OCI-LY3 (cell line): Measurements from ENCODE around the gene TBC1D22B.

Experiments
- H2AFZ ChIP-seq: fragments of 200-600, 300-600 bp; shearing (Covaris generic); 2 replicates; pipeline ENCODE4 v1.6.0; 2014; ENCODE audit warnings: antibody characterized with exemption, low read depth, low read length
- H3K27ac ChIP-seq: fragments of 200-600, 300-600 bp; sonication (generic); 2 replicates; pipeline ENCODE4 v1.5.1; 2014; ENCODE audit warnings: mild to moderate bottlenecking, low read length, moderate library complexity, mixed read lengths
- H3K27me3 ChIP-seq: fragments of 200-600, 300-600 bp; sonication (generic); 2 replicates; pipeline ENCODE4 v1.6.1; 2014; ENCODE audit warnings: low read depth, low read length, mixed read lengths
- H3K36me3 ChIP-seq: fragments of 200-600, 300-600 bp; sonication (generic); replicated peaks from 2 replicates; pipeline ENCODE3; 2014; ENCODE audit warnings: low read depth, low read length, mixed read lengths
- H3K4me1 ChIP-seq: fragments of 300-600, 200-600 bp; sonication (generic); 2 replicates; pipeline ENCODE4 v1.6.1; 2014; ENCODE audit warnings: low read length, mixed read lengths
- H3K4me2 ChIP-seq: fragments of 200-600, 300-600 bp; sonication (generic); 2 replicates; pipeline ENCODE4 v1.6.1; 2014; ENCODE audit warnings: low read length, mixed read lengths
- H3K4me3 ChIP-seq: fragments of 300-600, 200-600 bp; sonication (generic); 2 replicates; pipeline ENCODE4 v1.5.1; 2014; ENCODE audit warnings: antibody characterized with exemption, mild to moderate bottlenecking, low read length, moderate library complexity
- H3K79me2 ChIP-seq: fragments of 300-600, 200-600 bp; shearing (Covaris generic); 2 replicates; pipeline ENCODE4 v1.6.1; 2014; ENCODE audit warnings: mild to moderate bottlenecking, low read length, mixed read lengths
- H3K9ac ChIP-seq: fragments of 300-600, 200-600 bp; shearing (Covaris generic); 2 replicates; pipeline ENCODE4 v1.6.0; 2014; ENCODE audit warnings: mild to moderate bottlenecking, low read length, moderate library complexity
- H3K9me3 ChIP-seq: fragments of 200-600, 300-600 bp; shearing (Covaris generic); 2 replicates; pipeline ENCODE4 v1.6.1; 2014; ENCODE audit warnings: low read length, mixed read lengths; ENCODE audit not compliant: insufficient read depth
- H4K20me1 ChIP-seq: fragments of 200-600, 300-600 bp; sonication (generic); 2 replicates; pipeline ENCODE4 v1.6.1; 2016; ENCODE audit warnings: low read length, mixed read lengths; ENCODE audit not compliant: insufficient read depth
- CTCF ChIP-seq: fragments of 200-600, 300-600 bp; sonication (generic); IDR thresholded peaks from 2 replicates; pipeline ENCODE4 v1.5.1; 2014; ENCODE audit warnings: antibody characterized with exemption, low read length, low read depth
- EZH2phosphoT487 ChIP-seq: fragments of 200-600 bp; shearing (Covaris generic); IDR thresholded peaks from 2 replicates; pipeline ENCODE4 v1.6.1; 2018; ENCODE audit warnings: antibody characterized with exemption, mixed run types, low read depth

TBC1D22B gene

GRCh38 chr6:37218511-37218910, 39.1 kb upstream of the TBC1D22B start:
- Histone ChIP-seq H3K27me3 (no peaks in the 10 kb centered on the region), H3K36me3 (no peaks in the 10 kb centered on the region), H3K9me3 (no peaks in the 10 kb centered on the region), H3K4me1 (peaks cover 14% of the 10 kb centered on the region), H3K27ac (no peak overlapping the region), H3K9ac (no peak overlapping the region), H4K20me1 (no peaks in the 10 kb centered on the region), H3K4me2 (no peak overlapping the region), H2AFZ (no peak overlapping the region), H3K79me2 (no peaks in the 10 kb centered on the region), H3K4me3 (no peak overlapping the region)
- no peak for TF ChIP-seq EZH2phosphoT487

- Histone ChIP-seq H3K27ac (no peak overlapping the region), H3K79me2 (no peaks in the 10 kb centered on the region), H3K4me2 (peak overlapping the region; percentile 75), H3K4me3 (peak overlapping the region; percentile 83), H4K20me1 (no peaks in the 10 kb centered on the region), H3K36me3 (no peaks in the 10 kb centered on the region), H2AFZ (peak overlapping the region; percentile 98), H3K9ac (peak overlapping the region; percentile 40), H3K27me3 (no peaks in the 10 kb centered on the region), H3K9me3 (no peaks in the 10 kb centered on the region), H3K4me1 (peaks cover 14% of the 10 kb centered on the region)
- no peak for TF ChIP-seq CTCF
- no peak for TF ChIP-seq EZH2phosphoT487
These were observed 35.9 kb upstream of the TBC1D22B start for GRCh38 chr6:37221585-37222124.

GRCh38 chr6:37222125-37222967, 35.2 kb upstream of the TBC1D22B start:
- H3K36me3 ChIP-seq, result no peaks in the 10 kb centered on the region
- H3K27ac ChIP-seq, result no peak overlapping the region
- H4K20me1 ChIP-seq, result no peaks in the 10 kb centered on the region
- H3K4me1 ChIP-seq, result peaks cover 14% of the 10 kb centered on the region
- peak overlapping the region; percentile 98 for H2AFZ ChIP-seq
- peak overlapping the region; percentile 40 for H3K9ac ChIP-seq
- H3K4me3 ChIP-seq, result peak overlapping the region; percentile 83
- H3K27me3 ChIP-seq, result no peaks in the 10 kb centered on the region
- no peaks in the 10 kb centered on the region for H3K79me2 ChIP-seq
- H3K4me2 ChIP-seq, result peak overlapping the region; percentile 75
- no peaks in the 10 kb centered on the region for H3K9me3 ChIP-seq
- no peak for TF ChIP-seq CTCF
- TF ChIP-seq EZH2phosphoT487, result no peak

GRCh38 chr6:37222992-37223391, 34.6 kb upstream of the TBC1D22B start:
- peaks cover 14% of the 10 kb centered on the region for H3K4me1 ChIP-seq
- H2AFZ ChIP-seq, result peak overlapping the region; percentile 98
- H3K27me3 ChIP-seq, result no peaks in the 10 kb centered on the region
- H3K36me3 ChIP-seq, result no peaks in the 10 kb centered on the region
- no peaks in the 10 kb centered on the region for H3K79me2 ChIP-seq
- H3K4me3 ChIP-seq, result peak overlapping the region; percentile 83
- no peaks in the 10 kb centered on the region for H3K9me3 ChIP-seq
- H3K9ac ChIP-seq, result peak overlapping the region; percentile 40
- H3K4me2 ChIP-seq, result peak overlapping the region; percentile 75
- no peak overlapping the region for H3K27ac ChIP-seq
- H4K20me1 ChIP-seq, result no peaks in the 10 kb centered on the region
- TF ChIP-seq EZH2phosphoT487 (no peak), CTCF (no peak)
